Measurements from ENCODE around the gene DSN1.

GRCh38 chr20:36778831-36779655 lies 5.5 kb upstream of the DSN1 start:
- TF ChIP-seq GATA2 (IDR thresholded peaks at IDR 0.05; ENCODE audit: low read depth, low read length) (no peak), GATA3 (IDR thresholded peaks at IDR 0.05; ENCODE audit: low read depth, low read length) (no peak)

Measured in SH-SY5Y (cell line).